GM21529 (cell line): ENCODE data around the gene HCST.
"Not testable (repeated sequence)": the region's sequence is repeated elsewhere in the genome, so short reads cannot be mapped to it uniquely, and the experiment has no call there.

Experiments
- ATAC-seq: cut with Tn5 transposase; IDR thresholded peaks from one replicate; pipeline ENCODE4 v1.9.1; 2021; ENCODE audit not compliant: unreplicated experiment

HCST gene

GRCh38 chr19:35903550-35904179 lies 1.3 kb downstream of the HCST start:
- ATAC-seq = peak; percentile 46

DNA sequence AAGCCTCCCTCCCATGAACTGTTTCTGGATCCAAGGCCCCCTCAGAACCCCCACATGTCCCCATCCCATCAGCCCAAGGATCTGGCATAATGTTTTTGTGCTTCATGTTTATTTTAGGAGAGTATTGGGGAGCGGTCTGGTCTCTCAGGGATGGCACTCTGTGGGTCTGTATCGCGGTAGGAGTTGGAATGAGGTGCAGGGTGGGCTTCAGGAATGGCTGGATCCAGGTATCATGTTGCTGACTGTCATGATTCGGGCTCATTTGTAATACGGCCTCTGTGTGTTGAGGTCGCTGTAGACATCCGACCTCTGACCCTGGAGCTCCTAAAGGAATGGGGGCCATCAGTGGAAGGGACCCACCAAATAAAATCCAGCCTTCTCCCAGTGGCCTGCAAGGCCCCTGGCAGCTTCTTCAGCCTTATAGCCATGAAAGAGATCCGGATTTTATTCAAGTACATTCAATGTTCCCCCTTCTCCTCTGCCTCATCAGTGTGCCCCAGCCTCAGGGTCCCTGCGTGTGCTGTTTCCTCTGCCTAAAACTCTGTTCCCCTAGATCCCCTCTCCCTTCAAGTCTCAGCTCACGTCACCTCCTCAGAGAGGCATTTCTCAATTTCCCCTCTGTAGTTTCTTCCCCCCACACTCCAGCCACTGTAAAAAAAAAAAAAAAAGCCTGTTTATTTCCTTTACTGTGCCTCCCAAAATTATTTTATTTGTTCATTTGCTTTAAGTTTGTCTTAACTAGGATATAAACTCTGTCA lies 2.2 kb downstream of the HCST start:
- ATAC-seq = no peak

DNA sequence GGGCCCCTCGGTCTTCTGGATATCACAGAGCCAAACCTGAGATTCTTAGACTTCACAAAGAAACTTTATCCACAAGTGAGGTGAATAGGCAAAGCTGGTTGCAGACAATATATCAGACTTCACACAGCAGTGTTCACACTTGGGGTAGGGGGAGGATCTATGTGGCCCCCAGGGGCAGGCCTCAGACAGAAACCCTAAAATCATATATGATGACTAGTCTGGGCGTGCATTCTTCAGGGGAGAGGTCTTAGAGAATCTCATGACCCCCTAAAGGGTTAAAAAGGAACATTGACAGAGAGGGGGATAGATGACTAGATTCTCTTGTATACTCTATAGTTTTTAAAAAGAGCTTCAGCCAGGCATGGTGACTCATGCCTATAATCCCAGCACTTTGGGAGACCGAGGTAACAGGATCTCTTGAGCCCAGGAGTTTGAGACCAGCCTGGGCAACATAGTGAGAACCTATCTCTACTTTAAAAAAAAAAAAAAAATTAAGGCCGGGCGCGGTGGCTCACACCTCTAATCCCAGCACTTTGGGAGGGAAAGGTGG lies 2.9 kb downstream of the HCST start:
- ATAC-seq = no peak

- no peak for ATAC-seq
Observed at GRCh38 chr19:35907377-35907745, 5.0 kb downstream of the HCST start.

- no peak for ATAC-seq
Observed at GRCh38 chr19:35908010-35908441, 5.7 kb downstream of the HCST start, which contains the start of gene TYROBP. TYROBP (minus strand) TSS chr19:35908295; CDS start chr19:35908228, 67 bp downstream.

DNA sequence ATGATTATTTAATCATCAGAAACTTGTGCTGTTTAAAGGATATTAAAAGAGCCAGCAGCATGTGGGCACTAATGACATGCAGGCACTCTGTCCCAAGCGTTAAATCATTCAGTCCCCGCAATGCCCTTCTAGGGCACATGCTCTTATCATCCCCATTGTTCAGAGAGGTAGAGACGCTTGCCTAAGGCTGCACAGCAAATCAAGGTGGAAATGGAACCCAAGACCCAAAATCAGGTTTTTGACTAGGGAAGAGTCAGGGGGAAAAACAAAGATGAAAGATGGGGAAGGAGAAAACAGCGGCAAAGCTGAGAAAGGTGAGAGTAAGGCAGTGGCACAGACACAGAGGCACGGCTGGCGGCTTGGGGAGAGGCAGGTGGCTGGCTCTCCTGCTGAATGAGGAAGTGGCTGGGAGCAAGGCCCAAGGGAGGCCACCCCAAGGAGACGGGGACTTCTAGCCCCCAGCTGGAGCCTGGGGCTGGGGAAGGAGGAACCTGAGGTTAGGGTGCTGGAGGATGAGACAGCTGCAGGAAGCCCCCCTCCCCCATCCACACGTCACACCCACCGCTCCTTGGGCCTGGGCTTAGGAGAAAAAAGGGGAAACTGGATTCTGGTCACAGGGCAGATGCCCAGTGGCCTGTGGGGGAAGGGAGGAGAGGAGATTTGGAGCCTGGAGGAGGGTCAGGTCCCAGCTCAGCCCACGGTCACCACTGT lies 6.8 kb downstream of the HCST start:
- ATAC-seq = no peak

DNA sequence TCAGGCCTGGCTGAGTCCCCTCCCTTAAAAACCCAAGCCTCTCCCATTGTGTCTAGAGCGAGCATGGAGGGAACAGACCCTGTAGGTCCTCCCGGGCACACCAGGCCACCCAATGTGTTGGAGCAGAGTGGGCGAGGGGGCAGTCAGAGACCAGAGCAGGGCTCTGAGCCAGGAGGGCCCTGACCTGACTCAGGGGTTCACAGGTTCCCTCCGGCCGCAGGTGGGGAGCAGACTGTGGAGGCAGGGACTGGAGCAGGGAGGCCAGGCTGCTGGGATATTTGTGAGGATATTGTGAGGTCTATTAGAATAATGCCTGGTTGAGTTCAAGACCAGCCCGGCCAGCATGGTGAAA lies 7.3 kb downstream of the HCST start:
- ATAC-seq = no peak

GRCh38 chr19:35910355-35910754 lies 8.0 kb downstream of the HCST start:
- not testable (repeated sequence) for ATAC-seq

DNA sequence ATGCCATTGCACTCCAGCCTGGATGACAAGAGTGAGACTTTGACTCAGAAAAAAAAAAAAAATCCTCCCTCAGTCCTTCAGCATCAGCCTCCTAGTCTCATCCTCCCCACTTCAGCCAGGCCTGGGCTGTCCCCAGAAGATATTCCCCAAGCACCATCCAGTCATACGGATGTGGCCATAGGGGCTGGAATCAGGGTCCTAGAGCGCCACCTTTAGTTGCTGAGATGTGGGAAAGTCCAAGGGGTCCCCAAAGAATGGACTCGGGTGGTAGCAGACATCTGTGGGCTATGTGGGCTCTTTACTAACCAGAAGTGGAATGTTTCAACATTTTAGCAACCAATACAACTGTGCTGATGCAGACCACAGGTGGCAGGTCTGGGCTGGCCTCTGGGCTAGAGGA lies 8.8 kb downstream of the HCST start:
- ATAC-seq = no peak

GRCh38 chr19:35911790-35912189 lies 9.5 kb downstream of the HCST start:
- ATAC-seq = no peak

DNA sequence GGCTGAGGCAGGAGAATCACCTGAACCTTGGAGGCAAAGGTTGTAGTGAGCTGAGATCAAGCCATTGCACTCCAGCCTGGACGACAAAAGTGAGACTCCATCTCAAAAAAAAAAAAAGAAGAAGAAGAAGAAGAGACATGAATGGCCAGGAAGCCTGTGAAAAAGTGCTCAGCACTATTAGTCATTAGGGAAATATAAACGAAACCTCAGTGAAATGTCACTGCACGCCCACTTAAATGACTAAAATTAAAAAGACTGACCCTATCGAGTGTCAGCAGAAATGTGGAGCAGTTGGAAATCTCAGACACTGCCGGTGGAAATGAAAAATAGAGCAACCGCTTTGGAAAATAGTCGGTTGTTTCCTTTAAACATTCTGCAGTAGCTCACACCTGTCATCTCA lies 11.3 kb downstream of the HCST start:
- ATAC-seq = no peak

DNA sequence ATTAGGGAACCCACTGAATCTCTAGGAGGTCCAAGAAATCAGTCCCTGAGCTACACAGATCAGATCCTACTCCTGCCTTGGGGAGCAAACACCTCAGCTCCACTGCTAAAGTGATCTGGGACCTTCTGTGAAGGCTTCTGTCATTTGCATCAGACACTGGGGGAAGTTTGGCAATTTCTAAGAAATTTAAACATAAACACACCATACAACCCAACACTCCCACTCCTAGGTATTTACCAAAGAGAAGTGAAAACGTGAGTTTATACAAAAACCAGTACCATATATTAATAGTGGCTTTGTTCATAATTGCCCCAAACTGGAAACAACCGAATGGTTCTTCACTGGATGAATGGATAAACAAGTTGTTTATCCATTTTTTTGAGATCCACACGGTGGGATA lies 13.1 kb downstream of the HCST start:
- ATAC-seq = no peak

- no peak for ATAC-seq
Observed at GRCh38 chr19:35919306-35919705, 17.0 kb downstream of the HCST start.

- ATAC-seq = no peak
Observed at GRCh38 chr19:35921012-35921411, 18.7 kb downstream of the HCST start.

- ATAC-seq = no peak
Observed at GRCh38 chr19:35925501-35925900, 23.2 kb downstream of the HCST start.

GRCh38 chr19:35928507-35928906 lies 26.2 kb downstream of the HCST start:
- no peak for ATAC-seq

DNA sequence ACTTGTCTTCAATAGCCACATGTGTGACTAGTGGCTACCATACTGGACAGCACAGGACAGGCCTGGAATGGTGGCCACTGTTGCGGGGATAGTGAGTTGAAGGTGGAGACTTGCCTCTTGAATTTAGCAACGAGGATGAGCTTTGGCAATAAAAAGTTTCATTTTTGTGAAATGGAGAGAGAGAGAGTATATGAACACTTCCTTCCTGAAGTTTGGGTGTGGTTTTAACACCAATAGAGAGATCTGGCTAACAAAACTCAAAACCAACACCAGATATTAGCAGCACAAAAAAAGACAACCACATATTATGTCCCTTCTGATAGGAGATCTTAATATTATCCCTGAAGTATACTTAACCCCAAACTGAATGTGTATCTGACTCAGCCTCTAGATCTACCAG lies 27.5 kb downstream of the HCST start:
- no peak for ATAC-seq

DNA sequence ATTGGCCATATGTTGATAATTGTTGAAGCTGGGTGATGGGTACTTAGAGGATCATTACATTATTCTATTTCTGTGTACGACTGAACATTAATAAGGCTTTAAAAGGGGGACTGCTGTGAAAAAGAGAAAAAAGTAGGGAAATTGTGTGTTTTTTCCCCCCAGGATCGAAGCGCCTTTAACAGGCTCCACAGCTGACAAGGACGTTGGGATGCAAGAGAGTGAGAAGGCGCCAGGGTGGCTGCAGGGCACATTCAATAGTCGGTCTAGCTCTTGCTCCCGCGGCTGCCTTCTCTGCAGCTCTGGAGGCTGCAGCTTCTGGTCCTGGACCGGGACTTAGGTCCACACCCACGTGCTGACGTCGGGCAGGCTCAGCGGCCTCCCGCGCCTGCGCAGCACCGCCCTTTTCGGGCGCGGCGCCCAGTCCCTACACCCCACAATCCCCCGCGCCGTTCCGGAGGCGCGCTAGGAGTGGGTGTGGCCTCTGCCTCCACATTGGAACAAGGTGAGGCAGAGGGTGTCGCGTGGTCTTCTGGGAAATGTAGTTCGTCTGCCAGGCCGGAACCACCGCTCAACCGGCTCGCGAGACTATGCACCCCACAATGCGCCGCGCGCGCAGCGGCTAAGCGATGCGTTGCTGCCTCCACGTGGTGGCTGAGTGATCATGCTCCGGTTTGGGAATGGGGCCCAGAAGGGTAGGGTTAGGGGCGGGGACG lies 29.0 kb downstream of the HCST start:
- peak; percentile 96 for ATAC-seq

DNA sequence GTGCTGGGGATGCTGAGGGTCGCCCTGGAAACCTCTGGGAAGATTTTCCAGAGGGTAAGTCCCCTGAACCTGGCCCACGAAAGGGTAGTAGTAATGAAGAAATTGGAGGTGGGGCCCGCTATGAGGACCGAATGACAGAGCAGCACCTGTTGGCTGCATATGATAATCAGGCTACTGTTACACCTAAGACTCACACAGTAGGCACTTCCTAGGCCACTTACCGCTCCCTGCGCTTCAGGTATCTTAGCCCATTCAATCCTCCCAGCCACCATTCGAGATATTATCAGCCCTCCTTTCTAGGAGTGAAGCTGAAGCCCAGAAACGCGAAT lies 29.5 kb downstream of the HCST start:
- no peak for ATAC-seq

- ATAC-seq = no peak
Observed at GRCh38 chr19:35932291-35932936, 30.1 kb downstream of the HCST start.
